ENCODE results near the gene NOTCH2. TPM values are rescaled to one million over a fixed set of nuclear protein-coding genes. Genes with fewer than 3 reads are reported as not detected.
"Not testable (repeated sequence)": the region's sequence is repeated elsewhere in the genome, so short reads cannot be mapped to it uniquely, and the experiment has no call there.

Gene NOTCH2
- polyA plus RNA-seq, 1 experiment: 40.7 TPM

DNA sequence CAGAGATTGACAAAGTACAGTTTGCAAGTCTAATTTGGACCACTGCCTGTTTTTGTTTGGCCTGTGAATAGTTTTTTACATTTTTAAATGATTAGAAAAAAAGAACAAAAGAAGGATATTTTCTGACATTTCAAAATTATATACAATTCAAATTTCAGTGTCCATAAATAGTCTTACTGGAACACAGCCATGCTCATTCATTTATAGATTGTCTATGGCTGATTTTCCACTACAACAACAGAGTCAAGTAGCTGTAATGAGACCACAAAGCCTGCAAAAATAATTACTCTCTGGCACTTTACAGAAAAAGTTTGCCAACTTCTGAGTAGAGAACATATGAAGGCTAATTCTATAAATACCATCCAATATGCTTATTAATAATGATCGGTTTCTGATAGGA, 61.1 kb downstream of the NOTCH2 start:
- DNase-seq (ENCODE audit: low read depth); H3K36me3 ChIP-seq (ENCODE audit: control insufficient read depth, insufficient read depth, low read length); CTCF ChIA-PET; H3K27me3 ChIP-seq (ENCODE audit: control insufficient read depth, insufficient read depth, low read length); POLR2A ChIA-PET; H3K4me3 ChIP-seq (ENCODE audit: low read depth, low read length): not testable (repeated sequence)

DNA sequence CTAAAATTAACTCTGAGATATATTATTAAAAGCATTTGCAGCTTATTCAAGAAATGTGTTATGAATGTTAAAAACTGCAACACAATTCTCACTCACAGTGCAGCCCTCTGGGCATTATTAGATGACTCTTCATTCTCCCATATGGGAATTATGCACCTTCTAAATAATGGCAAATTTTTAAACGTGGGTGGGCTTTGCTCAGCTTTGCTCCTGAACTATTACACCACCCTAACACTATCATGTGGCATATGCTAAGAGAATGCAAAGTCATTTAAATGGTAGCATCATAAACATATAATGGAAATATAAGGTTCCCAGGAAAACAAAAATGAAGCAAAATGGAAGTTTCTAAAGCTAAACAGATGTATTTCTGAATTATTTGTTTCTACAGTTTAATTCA, 61.6 kb downstream of the NOTCH2 start:
- H3K4me3 ChIP-seq (ENCODE audit: low read depth, low read length); POLR2A ChIA-PET; H3K27me3 ChIP-seq (ENCODE audit: control insufficient read depth, insufficient read depth, low read length); CTCF ChIA-PET; H3K36me3 ChIP-seq (ENCODE audit: control insufficient read depth, insufficient read depth, low read length); DNase-seq (ENCODE audit: low read depth): not testable (repeated sequence)

DNA sequence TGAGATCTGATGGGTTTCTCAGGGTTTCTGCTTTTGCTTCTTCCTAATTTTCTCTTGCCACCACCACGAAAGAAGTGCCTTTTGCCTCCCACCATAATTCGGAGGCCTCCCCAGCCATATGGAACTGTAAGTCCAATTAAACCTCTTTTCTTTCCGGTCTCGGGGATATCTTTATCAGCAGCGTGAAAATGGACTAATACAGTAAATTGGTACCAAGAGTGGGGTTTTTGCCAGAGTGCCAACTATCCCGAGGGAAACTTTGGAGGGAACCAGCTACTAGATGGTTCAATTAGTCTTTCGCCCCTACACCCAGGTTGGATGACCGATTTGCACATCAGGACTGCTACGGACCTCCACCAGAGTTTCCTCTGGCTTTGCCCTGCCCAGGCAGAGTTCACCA, 68.4 kb downstream of the NOTCH2 start:
- H3K36me3 ChIP-seq (ENCODE audit: control insufficient read depth, insufficient read depth, low read length); CTCF ChIA-PET; H3K4me3 ChIP-seq (ENCODE audit: low read depth, low read length); H3K27me3 ChIP-seq (ENCODE audit: control insufficient read depth, insufficient read depth, low read length); POLR2A ChIA-PET; DNase-seq (ENCODE audit: low read depth): not testable (repeated sequence)

DNA sequence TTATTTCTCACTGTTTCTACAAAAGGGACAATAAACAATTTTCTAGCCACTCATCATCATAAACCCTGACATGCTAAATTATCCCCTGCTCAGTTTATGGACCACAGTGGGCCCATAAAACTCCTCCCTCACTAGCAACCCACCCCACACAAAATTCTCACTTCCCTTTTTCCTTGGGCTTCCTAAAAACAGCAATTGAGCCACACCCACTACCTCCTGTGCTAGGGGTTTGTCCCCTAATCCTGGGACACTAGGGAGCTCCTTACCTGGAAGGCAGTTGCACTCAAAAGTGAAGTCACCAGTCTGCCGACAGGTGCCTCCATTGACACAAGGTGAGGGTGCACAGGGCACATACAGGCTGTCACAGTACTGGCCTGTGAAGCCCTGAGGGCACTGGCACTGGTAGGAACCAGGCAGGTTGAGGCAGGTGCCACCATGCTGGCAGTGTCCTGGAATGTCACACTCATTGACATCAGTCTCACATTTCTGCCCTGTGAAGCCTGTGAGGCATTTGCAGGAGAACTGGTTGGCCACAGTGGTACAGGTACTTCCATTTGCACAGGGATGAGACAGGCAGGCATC, 72.6 kb downstream of the NOTCH2 start:
- H3K4me3 ChIP-seq (ENCODE audit: low read depth, low read length); H3K27me3 ChIP-seq (ENCODE audit: control insufficient read depth, insufficient read depth, low read length); CTCF ChIA-PET; DNase-seq (ENCODE audit: low read depth); H3K36me3 ChIP-seq (ENCODE audit: control insufficient read depth, insufficient read depth, low read length); POLR2A ChIA-PET: not testable (repeated sequence)

DNA sequence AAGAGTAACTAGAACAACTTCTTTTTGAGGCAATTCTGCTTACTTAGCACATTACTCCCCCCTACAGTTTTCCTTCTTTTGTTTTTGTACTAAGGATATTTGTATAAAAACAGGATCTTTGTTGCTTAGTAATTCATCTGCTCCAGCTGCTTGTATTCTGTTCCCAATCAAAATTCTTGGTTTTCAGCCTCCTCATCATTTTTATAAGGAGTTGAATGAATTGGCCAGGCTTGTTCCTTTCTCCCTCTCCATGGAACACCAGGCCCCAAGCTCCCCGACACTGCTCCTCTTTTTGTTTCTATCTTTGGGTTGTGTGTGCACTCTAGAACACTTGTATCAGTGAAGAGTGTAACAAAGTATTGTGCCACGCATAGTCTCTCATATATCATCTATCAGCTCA, 73.5 kb downstream of the NOTCH2 start:
- CTCF ChIA-PET; POLR2A ChIA-PET; H3K27me3 ChIP-seq (ENCODE audit: control insufficient read depth, insufficient read depth, low read length); H3K4me3 ChIP-seq (ENCODE audit: low read depth, low read length); DNase-seq (ENCODE audit: low read depth); H3K36me3 ChIP-seq (ENCODE audit: control insufficient read depth, insufficient read depth, low read length): not testable (repeated sequence)

DNA sequence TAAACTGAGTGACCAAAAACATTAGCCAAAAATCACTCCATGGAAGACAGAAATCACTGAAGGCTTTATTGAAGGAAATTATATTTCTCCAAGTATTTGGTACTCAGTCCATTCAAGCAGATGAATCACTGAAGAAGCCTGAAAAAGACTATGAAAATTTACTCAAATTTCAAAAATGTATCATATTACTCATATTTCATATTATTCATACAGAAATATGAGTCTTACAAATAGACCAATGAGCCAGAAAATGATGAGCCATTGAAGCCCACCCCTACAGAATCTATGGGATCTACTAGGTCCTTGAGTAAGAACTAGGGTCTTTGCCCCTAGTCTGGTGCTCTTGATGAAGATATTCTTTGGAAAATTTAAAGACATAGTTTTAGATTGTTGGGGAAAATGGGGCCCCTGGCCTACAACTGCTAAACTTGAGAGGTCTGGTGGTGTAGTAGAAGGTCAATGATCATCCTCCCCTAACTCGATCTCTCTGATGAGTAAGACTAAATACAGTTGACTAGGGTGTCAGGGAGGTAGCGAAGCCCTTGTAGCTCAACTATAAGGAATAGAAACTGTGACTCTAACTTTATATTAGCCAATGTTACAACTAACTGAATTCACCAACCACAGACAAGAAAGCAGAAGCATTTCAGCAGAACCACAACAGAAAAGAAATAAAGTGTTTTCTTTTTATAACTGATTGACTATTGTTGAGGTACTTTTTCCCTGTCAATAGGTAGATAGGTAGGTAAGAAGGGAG, 81.0 kb downstream of the NOTCH2 start:
- no peaks in the 10 kb centered on the region for H3K36me3 ChIP-seq (ENCODE audit: control insufficient read depth, insufficient read depth, low read length)
- no peaks in the 10 kb centered on the region for H3K27me3 ChIP-seq (ENCODE audit: control insufficient read depth, insufficient read depth, low read length)
- POLR2A ChIA-PET: no interaction called here
- TF ChIP-seq, protein P1, sequence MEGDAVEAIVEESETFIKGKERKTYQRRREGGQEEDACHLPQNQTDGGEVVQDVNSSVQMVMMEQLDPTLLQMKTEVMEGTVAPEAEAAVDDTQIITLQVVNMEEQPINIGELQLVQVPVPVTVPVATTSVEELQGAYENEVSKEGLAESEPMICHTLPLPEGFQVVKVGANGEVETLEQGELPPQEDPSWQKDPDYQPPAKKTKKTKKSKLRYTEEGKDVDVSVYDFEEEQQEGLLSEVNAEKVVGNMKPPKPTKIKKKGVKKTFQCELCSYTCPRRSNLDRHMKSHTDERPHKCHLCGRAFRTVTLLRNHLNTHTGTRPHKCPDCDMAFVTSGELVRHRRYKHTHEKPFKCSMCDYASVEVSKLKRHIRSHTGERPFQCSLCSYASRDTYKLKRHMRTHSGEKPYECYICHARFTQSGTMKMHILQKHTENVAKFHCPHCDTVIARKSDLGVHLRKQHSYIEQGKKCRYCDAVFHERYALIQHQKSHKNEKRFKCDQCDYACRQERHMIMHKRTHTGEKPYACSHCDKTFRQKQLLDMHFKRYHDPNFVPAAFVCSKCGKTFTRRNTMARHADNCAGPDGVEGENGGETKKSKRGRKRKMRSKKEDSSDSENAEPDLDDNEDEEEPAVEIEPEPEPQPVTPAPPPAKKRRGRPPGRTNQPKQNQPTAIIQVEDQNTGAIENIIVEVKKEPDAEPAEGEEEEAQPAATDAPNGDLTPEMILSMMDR (IDR thresholded peaks at IDR 0.05; ENCODE audit: insufficient read depth, low read depth, low read length): no peak
- DNase-seq (ENCODE audit: low read depth): no peak
- H3K4me3 ChIP-seq (ENCODE audit: low read depth, low read length): no peak overlapping the region
- CTCF ChIA-PET: interaction anchor here (2.5 kb wide), 1 partner anchor 40 kb away, joined by 9 read pairs; no protein-coding TSS in a partner anchor

DNA sequence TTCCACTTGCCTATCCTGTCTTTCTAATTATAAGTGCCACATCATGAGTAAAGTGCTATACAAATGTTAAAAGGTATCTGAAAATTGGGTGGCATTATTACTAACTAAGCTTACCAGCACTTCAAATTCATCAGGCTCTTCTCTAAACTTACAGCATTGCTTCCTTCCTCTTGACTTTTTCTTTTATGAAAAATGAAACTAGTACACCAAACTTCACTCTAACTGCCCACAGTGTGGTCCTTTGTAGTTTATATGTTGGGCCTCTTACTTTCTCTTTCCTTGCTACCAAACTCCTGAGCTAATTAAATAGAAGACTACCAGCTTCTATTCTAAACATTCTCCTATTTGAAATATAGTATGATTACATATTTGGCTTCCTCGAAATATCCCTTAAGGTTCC, 81.8 kb downstream of the NOTCH2 start:
- Histone ChIP-seq H3K4me3 (ENCODE audit: low read depth, low read length) (no peak overlapping the region), H3K27me3 (ENCODE audit: control insufficient read depth, insufficient read depth, low read length) (no peaks in the 10 kb centered on the region), H3K36me3 (ENCODE audit: control insufficient read depth, insufficient read depth, low read length) (no peaks in the 10 kb centered on the region)
- POLR2A ChIA-PET: no interaction called here
- TF ChIP-seq, protein P1 (IDR thresholded peaks at IDR 0.05; ENCODE audit: insufficient read depth, low read depth, low read length): no peak
- no peak for DNase-seq (ENCODE audit: low read depth)
- CTCF ChIA-PET: interaction anchor here (2.5 kb wide), 1 partner anchor 39 kb away, joined by 9 read pairs; no protein-coding TSS in a partner anchor

DNA sequence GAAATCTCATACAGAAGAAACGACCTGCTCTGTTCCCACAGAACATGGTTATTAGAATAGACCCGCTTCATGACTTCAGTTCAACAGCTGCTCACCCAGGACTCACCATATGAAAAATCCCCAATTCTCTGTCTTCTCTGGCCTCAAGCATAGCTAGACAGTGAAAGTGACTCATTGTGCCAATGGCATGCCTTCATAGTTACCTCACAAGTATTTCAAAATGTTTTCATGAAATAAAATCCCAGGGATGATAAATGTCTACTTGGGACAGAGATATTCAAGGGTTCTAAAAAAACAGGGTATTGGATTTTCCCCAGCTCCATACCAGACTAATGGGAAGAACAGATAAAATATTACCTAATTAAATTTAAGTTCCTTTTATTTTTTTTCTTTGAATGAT, 82.3 kb downstream of the NOTCH2 start:
- POLR2A ChIA-PET: no interaction called here
- TF ChIP-seq, protein P1 (IDR thresholded peaks at IDR 0.05; ENCODE audit: insufficient read depth, low read depth, low read length): no peak
- H3K27me3 ChIP-seq (ENCODE audit: control insufficient read depth, insufficient read depth, low read length): no peaks in the 10 kb centered on the region
- no peak overlapping the region for H3K4me3 ChIP-seq (ENCODE audit: low read depth, low read length)
- no peaks in the 10 kb centered on the region for H3K36me3 ChIP-seq (ENCODE audit: control insufficient read depth, insufficient read depth, low read length)
- peak; percentile 87 for DNase-seq (ENCODE audit: low read depth)
- CTCF ChIA-PET: interaction anchor here (2.5 kb wide), 1 partner anchor 38 kb away, joined by 9 read pairs; no protein-coding TSS in a partner anchor
